HG03432 (cell line): ENCODE data around the gene LIG1.
A peak's percentile ranks its signal among the peaks of the same experiment; 100 is the strongest.

Experiments
- ATAC-seq: cut with Tn5 transposase; IDR thresholded peaks from one replicate; pipeline ENCODE4 v1.9.1; 2021; ENCODE audit warnings: mild to moderate bottlenecking, moderate library complexity; ENCODE audit not compliant: unreplicated experiment

The LIG1 gene

GRCh38 chr19:48183356-48183755 is 13.2 kb upstream of the LIG1 start:
- ATAC-seq: no peak

DNA sequence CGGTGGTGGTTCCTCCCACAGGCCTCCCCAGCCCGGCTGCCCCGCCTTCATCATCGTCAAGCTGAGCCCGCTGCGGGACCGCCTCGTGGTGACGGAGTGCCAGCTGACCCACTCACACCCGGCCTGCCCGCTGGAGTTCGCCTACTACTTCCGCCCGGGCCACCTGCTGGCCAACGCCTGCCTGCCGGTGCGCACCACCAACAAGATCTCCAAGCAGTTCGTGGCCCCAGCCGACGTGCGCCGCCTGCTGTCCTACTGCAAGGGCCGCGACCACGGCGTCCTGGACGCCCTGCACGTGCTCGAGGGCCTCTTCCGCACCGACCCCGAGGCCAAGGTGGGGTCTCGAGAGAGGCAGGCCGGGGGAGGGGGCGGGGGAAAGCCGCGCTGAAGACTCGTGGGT is 12.3 kb upstream of the LIG1 start:
- no peak for ATAC-seq

DNA sequence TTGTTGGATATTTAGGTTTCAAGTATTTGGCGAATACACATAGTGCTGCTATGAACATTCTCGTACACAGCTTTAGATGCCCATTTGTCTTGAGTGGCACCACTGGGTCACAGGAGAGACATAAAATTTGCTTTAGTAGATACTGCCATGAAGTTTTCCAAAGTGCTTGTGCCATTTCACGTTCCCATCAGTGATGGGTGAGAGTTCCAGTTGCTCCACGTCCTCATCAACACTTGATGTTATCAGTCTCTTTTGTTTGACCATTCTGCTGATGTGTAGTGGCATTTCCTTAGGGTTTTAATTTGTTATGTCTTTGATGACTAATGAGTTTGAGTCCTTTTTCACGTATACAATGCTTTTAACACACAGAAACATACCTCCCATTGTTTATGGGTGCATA is 11.4 kb upstream of the LIG1 start:
- ATAC-seq: no peak

DNA sequence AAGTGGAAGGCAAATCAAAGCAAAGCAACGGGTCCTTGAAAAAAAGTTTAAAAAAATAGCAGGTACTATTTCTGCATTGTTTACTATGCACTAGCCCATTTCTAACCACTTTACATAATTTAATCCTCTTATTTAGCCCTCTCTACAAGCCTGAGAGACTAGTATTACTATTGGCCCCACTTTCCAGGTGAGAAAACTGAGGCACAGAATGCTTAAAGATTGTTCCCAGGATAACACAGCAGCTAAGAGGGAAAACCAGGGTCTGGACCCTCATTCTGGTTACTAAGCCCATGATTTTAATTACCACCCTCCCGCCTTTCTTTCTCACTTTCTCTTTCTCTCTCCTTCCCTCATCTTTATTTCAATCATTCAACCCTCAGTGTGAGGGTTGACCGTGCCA is 6.1 kb upstream of the LIG1 start:
- ATAC-seq: no peak

DNA sequence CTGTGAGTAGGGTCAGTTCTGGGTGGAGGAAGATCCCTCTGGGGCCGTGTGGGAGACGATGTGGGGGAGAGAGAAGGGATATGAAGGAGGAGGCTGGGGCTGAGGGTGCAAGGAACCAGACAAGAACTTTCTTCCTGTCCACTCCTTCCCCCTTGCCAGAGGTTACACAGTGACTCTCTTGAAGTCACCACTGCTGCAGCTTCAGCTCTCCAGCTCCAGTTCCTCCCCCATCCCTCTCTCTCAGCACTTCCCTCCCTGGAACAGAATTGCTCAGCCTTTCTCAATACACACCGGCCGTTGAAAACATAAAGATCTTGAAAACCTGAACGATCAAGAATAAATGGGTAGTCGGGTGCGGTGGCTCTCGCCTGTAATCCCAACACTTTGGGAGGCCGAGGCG is 5.4 kb upstream of the LIG1 start:
- no peak for ATAC-seq

DNA sequence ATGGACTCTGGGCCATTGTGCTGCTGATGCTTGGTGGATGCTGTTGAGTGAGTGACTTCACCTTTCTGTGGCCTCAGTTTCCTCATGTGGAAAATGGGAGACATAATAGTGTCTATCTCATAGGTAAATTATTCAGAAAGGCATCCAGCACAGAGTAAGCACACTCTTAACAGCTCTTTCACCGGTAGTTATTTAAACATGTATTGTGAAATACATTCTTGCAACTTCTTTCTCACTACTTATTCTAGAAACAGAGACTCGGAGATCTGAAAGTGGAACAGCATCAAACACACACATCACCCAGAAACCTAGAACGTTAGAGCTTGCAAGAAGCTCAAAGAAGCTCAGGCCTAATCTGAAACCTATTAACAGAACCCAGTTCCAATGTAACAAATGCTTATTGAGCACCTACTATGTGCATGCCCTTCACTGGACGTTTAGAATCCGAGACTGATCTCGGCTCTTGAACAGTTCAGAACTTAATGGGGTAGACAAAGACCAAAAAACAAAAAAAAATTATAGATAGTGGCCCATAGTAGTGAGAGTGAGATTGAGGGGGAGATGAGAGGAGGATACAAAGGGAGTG is 4.4 kb upstream of the LIG1 start:
- ATAC-seq: no peak

DNA sequence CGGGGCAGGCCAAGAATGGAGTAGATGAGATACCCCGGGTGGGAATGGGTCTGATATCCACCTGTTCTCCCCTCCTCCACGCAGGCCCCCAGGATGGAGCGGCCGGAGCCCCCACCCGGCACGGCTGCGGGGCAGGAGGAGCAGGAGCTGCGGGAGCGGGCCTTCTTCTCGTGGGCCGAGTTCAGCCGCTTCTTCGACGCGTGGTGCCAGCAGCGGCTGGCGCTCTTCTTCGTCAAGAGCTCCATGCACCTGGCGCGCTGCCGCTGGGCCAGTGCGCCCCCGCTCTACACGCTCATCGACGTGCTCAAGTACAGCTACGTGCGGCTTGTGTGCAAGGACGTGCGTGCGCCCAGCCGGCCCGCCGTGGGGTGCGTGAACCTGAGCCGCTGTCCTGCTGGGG is 1.6 kb upstream of the LIG1 start:
- no peak for ATAC-seq

DNA sequence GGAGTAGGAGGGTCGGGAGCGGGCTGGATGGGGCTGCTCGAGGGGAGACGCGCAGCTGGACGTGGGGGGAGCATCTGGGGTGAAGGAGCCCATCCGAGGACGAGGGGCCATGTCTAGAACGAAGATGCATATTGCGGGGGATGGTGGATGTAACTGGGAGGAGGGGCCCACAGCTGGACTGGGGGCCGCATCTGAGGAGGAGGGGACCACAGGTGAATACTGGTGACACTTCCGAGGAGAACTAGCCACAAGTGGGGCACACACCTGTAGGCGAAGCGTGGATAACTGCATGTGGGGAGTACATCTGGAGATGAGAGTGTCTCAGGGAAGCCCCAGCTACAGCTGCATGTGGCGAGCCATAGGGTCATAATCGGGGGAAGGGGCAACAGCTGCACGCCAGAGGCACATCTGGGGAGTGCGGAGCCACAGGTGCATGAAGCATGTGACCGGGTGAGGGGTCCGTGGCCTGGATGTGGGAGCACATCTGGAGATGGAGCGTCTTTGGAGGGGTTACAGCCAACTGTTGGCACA is 738 bp upstream of the LIG1 start:
- ATAC-seq: no peak

GRCh38 chr19:48169578-48169938 is 586 bp downstream of the LIG1 start:
- ATAC-seq: peak; percentile 12

DNA sequence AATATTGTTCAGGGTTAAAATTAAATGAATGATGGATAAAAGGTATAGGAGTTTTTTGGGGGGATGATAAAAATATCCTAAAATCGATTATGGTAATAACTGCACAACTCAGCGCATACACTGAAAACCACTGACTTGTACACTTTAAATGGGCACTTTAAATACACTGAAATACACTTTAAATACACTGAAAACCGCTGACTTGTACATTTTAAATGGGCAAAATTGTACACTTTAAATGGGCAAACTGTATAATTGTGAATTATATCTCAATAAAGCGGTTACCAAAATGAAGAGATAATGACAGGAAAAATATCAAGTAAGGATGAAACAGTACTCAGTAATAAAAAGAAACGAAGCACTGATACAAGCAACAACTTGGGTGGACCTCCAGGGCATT is 1.5 kb downstream of the LIG1 start:
- ATAC-seq: no peak

DNA sequence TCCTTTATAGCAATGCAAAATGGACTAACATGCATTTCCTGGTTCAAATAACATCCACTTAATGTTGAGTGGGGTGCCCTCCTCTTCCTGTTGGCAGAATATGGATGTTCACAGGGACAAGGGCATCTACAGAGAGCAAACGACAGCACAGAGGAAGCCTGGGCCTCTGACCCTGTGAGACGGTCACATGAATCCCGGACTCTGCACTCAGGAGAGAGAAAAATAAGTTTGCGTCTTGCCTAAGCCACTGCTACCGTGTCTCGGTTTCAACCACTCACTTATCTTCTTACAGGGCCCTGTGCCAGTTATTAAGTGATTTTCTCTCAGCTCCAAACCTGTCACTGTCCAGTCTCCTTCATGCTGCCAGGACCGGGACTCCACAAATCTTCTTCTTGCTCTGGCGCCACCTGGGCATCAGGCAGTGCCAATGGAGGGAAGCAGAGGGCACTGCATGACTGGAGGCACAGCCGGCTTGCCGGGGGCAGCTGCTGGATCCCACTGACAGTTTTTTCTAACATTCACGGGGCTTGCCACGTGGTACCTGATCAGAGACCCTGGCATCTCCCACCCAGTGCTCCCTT is 11.8 kb downstream of the LIG1 start:
- no peak for ATAC-seq

DNA sequence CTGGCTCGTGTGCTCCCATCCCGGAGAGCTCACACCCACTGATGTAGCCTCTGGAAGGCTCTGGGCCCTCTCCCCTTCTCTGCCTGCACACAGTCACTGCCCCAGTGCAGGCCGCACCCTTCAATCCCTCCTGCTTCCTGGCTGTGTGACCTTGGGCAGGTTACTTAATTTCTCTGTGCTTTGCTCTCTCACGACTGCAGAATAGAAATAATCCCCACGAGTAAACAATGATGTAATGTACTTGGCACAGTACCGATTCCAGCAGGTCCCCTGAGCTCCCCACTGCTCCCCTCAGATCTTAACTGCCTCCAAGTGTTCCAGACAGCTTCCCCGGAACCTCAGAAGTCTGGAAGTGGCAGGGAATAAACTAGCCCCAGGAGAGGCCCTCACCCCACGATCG is 16.1 kb downstream of the LIG1 start:
- ATAC-seq: no peak

DNA sequence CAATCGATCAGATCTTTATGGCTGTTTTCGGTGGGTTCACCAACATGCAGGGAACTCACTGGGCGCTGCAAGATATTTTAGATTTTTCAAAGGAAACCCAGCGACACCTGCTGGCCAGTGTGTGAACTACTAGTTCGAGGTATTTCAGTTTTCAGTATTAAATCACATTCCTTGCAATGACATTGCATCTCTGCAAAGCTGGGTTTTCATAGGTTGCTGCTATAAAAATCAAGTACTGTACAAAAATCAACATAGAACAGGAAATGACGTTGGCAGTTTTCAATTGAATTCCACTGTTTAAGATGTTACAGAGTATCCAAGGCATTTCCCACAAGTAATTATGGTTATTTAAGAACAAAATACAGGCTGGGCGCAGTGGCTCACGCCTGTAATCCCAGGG is 17.6 kb downstream of the LIG1 start:
- ATAC-seq: no peak

GRCh38 chr19:48149430-48149829 is 20.7 kb downstream of the LIG1 start:
- ATAC-seq: no peak

DNA sequence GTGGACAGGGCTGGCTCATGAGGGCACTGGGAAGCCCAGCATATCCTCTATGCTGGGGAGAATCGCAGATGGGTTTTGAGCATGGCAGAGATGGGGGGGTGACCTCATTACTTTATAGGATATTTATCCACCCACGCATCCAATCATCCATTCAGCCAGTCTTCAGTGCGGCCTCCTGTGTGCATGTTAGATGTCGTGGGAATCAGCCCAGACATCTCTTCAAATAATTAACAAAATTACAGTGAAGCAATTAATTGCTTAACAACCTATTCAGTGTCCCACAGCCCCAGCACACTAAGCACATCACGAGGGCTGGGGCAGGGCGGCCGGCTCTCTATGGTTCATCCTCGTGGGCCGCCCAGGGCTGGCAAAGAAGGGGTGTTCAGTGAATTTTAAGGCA is 21.6 kb downstream of the LIG1 start:
- ATAC-seq: no peak

DNA sequence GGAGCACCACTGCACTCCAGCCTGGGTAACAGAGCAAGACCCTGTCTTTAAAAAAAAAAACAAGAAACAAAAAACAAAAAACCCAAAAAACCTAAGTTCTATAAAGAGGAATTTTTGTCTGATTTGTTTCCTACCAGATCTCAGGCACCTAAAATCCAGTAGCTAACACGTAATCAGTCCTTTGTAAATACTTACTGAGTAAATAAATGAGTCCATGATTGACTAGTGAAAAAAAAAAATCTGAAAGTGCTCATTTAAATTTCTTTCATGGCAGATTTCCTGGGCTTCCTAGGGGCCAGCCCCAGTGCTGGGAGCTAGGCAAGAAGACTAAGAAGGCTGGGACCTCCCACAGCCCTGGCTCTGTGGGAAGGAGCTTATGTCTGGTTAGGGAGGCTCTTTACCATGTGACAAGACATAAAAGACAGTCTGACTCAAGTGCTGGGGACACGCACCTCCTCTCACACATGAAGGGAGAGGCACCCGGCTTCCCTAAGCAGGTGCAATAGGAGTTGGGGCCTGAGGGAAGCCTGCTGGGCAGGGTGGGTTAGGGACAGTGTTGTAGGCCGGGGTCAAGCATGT is 22.5 kb downstream of the LIG1 start:
- no peak for ATAC-seq

GRCh38 chr19:48139053-48139452 is 31.1 kb downstream of the LIG1 start:
- no peak for ATAC-seq

DNA sequence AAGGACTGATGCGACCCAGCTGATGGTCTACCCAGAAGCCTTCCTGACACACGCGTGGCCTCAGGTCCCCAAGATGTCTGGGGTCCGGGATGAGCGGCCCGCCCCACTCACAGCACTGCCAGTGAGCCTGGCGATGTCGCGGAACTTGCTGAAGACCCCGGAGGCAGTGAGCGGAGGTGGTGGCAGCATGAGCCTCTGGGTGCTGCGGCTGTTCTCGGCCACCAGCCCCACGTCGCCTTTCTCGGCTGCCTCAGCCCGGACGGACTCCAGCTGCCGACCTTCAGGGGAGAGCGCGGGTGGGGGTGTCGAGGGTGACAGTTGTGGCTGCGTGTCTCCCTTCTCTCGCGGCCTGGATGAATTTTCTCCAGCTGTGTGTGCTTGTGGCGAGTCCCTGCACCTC is 32.7 kb downstream of the LIG1 start:
- ATAC-seq: no peak

DNA sequence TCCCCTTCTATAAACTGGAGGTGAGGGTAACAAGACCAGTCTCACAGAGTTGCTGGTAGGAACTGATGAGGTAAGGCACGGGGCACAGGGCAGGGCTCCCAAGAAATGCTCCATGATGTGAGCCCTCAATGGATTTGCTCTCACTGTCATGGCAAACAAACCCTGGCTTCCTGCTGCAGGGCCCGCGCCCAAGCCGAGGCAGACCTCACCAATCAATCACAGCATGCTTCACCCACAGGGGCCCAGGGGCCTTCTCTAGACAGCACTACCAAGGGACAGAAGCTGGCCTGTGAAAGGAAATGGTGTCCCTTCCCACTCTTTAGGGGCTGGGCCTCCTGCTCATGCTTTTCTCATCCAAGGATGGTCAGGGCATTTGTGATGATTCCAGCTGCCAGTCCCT is 33.6 kb downstream of the LIG1 start:
- ATAC-seq: no peak

GRCh38 chr19:48135411-48135810 is 34.7 kb downstream of the LIG1 start:
- ATAC-seq: no peak

GRCh38 chr19:48133094-48133493 is 37.0 kb downstream of the LIG1 start:
- no peak for ATAC-seq

DNA sequence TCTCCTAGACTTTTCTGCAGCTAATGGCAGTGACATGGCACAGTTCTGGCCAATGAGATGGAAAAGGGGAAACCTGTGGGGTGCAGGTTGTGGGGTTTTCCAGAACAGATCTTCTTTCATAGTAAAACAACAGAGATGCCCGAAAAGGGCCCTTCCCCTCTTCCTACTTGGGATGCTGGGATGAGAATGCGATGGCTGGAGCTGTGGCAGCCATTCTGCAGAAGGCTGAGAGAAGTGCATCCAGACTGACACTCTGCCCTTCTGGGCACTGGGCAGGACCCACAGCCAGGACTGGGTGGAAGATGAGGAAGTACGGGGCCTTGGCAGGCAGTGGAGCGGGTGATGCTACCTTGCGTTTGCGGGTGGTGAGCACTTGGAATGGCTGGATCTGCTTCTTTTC is 42.6 kb downstream of the LIG1 start:
- no peak for ATAC-seq
